Measurements from ENCODE around the gene PCDHGA4.
"Not testable (repeated sequence)": the region's sequence is repeated elsewhere in the genome, so short reads cannot be mapped to it uniquely, and the experiment has no call there.

PCDHGA4 gene

GRCh38 chr5:141330299-141331080 lies 24.3 kb upstream of the PCDHGA4 start, which contains the start of gene PCDHGA1:
TSS of gene PCDHGA1 (plus strand) at chr5:141330514.
- TF ChIP-seq ZNF701 (tag by site-specific recombination; IDR thresholded peaks at IDR 0.05) (no peak), ZNF335 (tag by site-specific recombination; conservative IDR thresholded peaks at IDR 0.05) (peak; percentile 73), HOXD13 (CRISPR knock-in tag; IDR thresholded peaks at IDR 0.05; ENCODE audit: borderline replicate concordance) (no peak), ZNF362 (tag by site-specific recombination; IDR thresholded peaks at IDR 0.05) (peak; percentile 41; the same call in 1 of the 2 replicates), ZNF155 (tag by site-specific recombination; IDR thresholded peaks at IDR 0.05) (no peak), ZNF274 (IDR thresholded peaks at IDR 0.05; ENCODE audit: low read length) (no peak), ZNF274 (tag by site-specific recombination; IDR thresholded peaks at IDR 0.05; ENCODE audit: borderline replicate concordance) (no peak), KLF16 (tag by site-specific recombination; IDR thresholded peaks at IDR 0.05) (no peak), ZNF624 (tag by site-specific recombination; IDR thresholded peaks at IDR 0.05) (no peak), INSM2 (tag by site-specific recombination; IDR thresholded peaks at IDR 0.05) (no peak), ZNF654 (tag by site-specific recombination; IDR thresholded peaks at IDR 0.05; ENCODE audit: low read depth) (peak; percentile 60), SCRT2 (tag by site-specific recombination; IDR thresholded peaks at IDR 0.05) (no peak), ZNF555 (tag by site-specific recombination; conservative IDR thresholded peaks at IDR 0.05) (no peak)
- no peak within 1 kb of the TSS for H3K27ac ChIP-seq (ENCODE audit: extremely low read depth, low read depth, low read length)
- POLR2A ChIA-PET = interaction anchor here (2.1 kb wide), 1 partner anchor 10 kb away, joined by 10 read pairs; the partner anchor contains the start of gene TAF7

GRCh38 chr5:141332571-141332970 lies 22.2 kb upstream of the PCDHGA4 start:
- H3K9me3 ChIP-seq (ENCODE audit: control insufficient read depth, insufficient read depth, low read depth, low read length); H3K36me3 ChIP-seq (ENCODE audit: control insufficient read depth in 2 of 2, insufficient read depth in 1 of 2, low read length in 2 of 2); H3K4me3 ChIP-seq (ENCODE audit: low read depth, low read length); H3K27ac ChIP-seq (ENCODE audit: extremely low read depth, low read depth, low read length); H3K4me1 ChIP-seq (ENCODE audit: control insufficient read depth, insufficient read depth, low read length): not testable (repeated sequence)
- ChIA-PET POLR2A (interaction anchor here (2.7 kb wide), 1 partner anchor 12 kb away, joined by 19 read pairs; the partner anchor contains the start of gene TAF7), CTCF (interaction anchor here (0.6 to 3.5 kb wide), 4 partner anchors 11 to 225 kb away, joined by 3 to 21 read pairs (median 10); partner anchors contain the start of genes PCDHGA3 and PCDHGB1)

More at GRCh38 chr5:141330299-141331080, 24.3 kb upstream of the PCDHGA4 start, which contains the start of gene PCDHGA1:
- CTCF ChIA-PET = interaction anchor here (0.6 to 5.3 kb wide), 23 partner anchors 9 to 1072 kb away, joined by 3 to 41 read pairs (median 4); partner anchors contain the start of genes PCDHB15, PCDHB8, PCDHGA11 and PCDHGA12
- H3K9me3 ChIP-seq (ENCODE audit: control insufficient read depth, insufficient read depth, low read depth, low read length) = no peaks in the 10 kb centered on the region
- no peak within 1 kb of the TSS for H3K4me3 ChIP-seq (ENCODE audit: low read depth, low read length)
- H3K4me1 ChIP-seq (ENCODE audit: control insufficient read depth, insufficient read depth, low read length) = no peaks in the 10 kb centered on the region
- no peaks in the 10 kb centered on the region for H3K36me3 ChIP-seq (ENCODE audit: control insufficient read depth in 2 of 2, insufficient read depth in 1 of 2, low read length in 2 of 2)

GRCh38 chr5:141338538-141339306 lies 16.1 kb upstream of the PCDHGA4 start, which contains the start of gene PCDHGA2:
TSS of gene PCDHGA2 (plus strand) at chr5:141338760.
- H3K4me3 ChIP-seq (ENCODE audit: low read depth, low read length) = no peak within 1 kb of the TSS
- ChIA-PET CTCF (interaction anchor here (0.6 to 3.0 kb wide), 31 partner anchors 10 to 1294 kb away, joined by 3 to 41 read pairs (median 4); partner anchors contain the start of genes PCDHB15, PCDHGA1, PCDHGA12 and PCDHGA4), POLR2A (interaction anchor here (1.0 to 1.2 kb wide), 2 partner anchors 18 to 19 kb away, joined by 3 to 5 read pairs; partner anchors contain the start of gene TAF7)
- H3K4me1 ChIP-seq (ENCODE audit: control insufficient read depth, insufficient read depth, low read length) = no peaks in the 10 kb centered on the region
- no peaks in the 10 kb centered on the region for H3K9me3 ChIP-seq (ENCODE audit: control insufficient read depth, insufficient read depth, low read depth, low read length)
- no peaks in the 10 kb centered on the region for H3K36me3 ChIP-seq (ENCODE audit: control insufficient read depth in 2 of 2, insufficient read depth in 1 of 2, low read length in 2 of 2)
- H3K27ac ChIP-seq (ENCODE audit: extremely low read depth, low read depth, low read length) = no peak within 1 kb of the TSS
- no peak for TF ChIP-seq ZBTB44 (tag by site-specific recombination; IDR thresholded peaks at IDR 0.05)
- TF ChIP-seq ZNF654 (tag by site-specific recombination; IDR thresholded peaks at IDR 0.05; ENCODE audit: low read depth) = peak; percentile 23; the same call in 1 of the 2 replicates
- TF ChIP-seq ZNF398 (tag by site-specific recombination; IDR thresholded peaks at IDR 0.05) = no peak
- TF ChIP-seq ZNF629 (tag by site-specific recombination; IDR thresholded peaks at IDR 0.05) = no peak
- no peak for TF ChIP-seq ZNF311 (tag by site-specific recombination; IDR thresholded peaks at IDR 0.05; ENCODE audit: borderline replicate concordance)
- TF ChIP-seq ZNF610 (tag by site-specific recombination; IDR thresholded peaks at IDR 0.05; ENCODE audit: borderline replicate concordance) = no peak
- no peak for TF ChIP-seq PBX3 (CRISPR knock-in tag; IDR thresholded peaks at IDR 0.05)
- TF ChIP-seq ZNF341 (tag by site-specific recombination; IDR thresholded peaks at IDR 0.05; ENCODE audit: low read depth) = no peak

Data from HEK293 (cell line).